ENCODE measurements around the gene GALNT15.

- TF ChIP-seq, protein P1, sequence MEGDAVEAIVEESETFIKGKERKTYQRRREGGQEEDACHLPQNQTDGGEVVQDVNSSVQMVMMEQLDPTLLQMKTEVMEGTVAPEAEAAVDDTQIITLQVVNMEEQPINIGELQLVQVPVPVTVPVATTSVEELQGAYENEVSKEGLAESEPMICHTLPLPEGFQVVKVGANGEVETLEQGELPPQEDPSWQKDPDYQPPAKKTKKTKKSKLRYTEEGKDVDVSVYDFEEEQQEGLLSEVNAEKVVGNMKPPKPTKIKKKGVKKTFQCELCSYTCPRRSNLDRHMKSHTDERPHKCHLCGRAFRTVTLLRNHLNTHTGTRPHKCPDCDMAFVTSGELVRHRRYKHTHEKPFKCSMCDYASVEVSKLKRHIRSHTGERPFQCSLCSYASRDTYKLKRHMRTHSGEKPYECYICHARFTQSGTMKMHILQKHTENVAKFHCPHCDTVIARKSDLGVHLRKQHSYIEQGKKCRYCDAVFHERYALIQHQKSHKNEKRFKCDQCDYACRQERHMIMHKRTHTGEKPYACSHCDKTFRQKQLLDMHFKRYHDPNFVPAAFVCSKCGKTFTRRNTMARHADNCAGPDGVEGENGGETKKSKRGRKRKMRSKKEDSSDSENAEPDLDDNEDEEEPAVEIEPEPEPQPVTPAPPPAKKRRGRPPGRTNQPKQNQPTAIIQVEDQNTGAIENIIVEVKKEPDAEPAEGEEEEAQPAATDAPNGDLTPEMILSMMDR (IDR thresholded peaks at IDR 0.05), result no peak
- TF ChIP-seq POLR2A (IDR thresholded peaks at IDR 0.05), result no peak
Measured at GRCh38 chr3:16132190-16132589, 42.3 kb upstream of the GALNT15 start.

Data from breast epithelium (tissue), 3 donors.